Activated naive CD4-positive, alpha-beta T cell treated with anti-CD3 and anti-CD28 coated beads, Interleukin-2, amount 10 ng/mL, durations not matched to agents 7 days and 5 days (primary cell): Measurements from ENCODE around the gene PSMG1.

Experiments used
- CTCF ChIA-PET: fragments of 350-600 bp; sonication (Branson Sonifier 250); formaldehyde crosslinking; loops from one replicate; lab custom pipeline; 2021; ENCODE audit warnings: antibody characterized with exemption; lab: Charles Lee
- DNase-seq: peaks from one replicate; pipeline ENCODE4 v3.0.0-alpha.2; 2020
- H3K27ac Mint-ChIP-seq: one replicate; pipeline ENCODE4 v1.8.0; 2021; ENCODE audit warnings: mild to moderate bottlenecking, moderate library complexity, mixed read lengths
- H3K27me3 Mint-ChIP-seq: one replicate; pipeline ENCODE4 v1.8.0; 2021; ENCODE audit warnings: mild to moderate bottlenecking, mixed read lengths
- H3K36me3 Mint-ChIP-seq: one replicate; pipeline ENCODE4 v1.8.0; 2021; ENCODE audit warnings: mixed read lengths
- H3K4me1 Mint-ChIP-seq: one replicate; pipeline ENCODE4 v1.8.0; 2021; ENCODE audit warnings: mixed read lengths
- H3K4me3 Mint-ChIP-seq: one replicate; pipeline ENCODE4 v1.8.0; 2021; ENCODE audit warnings: mild to moderate bottlenecking, moderate library complexity, mixed read lengths
- H3K9me3 Mint-ChIP-seq: one replicate; pipeline ENCODE4 v1.8.0; 2021; ENCODE audit warnings: mixed read lengths

Gene PSMG1

DNA sequence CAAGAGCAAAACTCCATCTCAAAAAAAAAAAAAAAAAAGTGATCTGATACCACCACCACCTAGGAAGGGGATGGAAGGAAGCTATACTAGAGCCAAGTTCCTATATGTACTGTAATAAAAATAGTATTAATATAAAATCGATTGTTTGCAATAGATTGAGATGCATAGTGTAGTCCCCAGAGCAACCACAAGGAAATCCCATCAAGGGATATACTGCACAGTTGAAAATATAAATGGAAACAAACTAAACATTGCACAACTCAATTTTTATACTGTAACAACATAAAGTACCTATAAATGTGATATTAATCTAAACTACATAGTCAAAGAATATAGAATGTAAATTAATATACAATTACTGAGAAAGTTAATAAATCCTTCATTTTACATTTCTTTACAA, 20.9 kb upstream of the PSMG1 start:
- H3K9me3 Mint-ChIP-seq, result no peaks in the 10 kb centered on the region
- H3K27me3 Mint-ChIP-seq, result no peaks in the 10 kb centered on the region
- no peak for DNase-seq
- H3K27ac Mint-ChIP-seq, result no peak overlapping the region
- no peak overlapping the region for H3K4me3 Mint-ChIP-seq
- H3K36me3 Mint-ChIP-seq, result peaks cover 35% of the 10 kb centered on the region
- CTCF ChIA-PET, result no interaction called here
- peaks cover 2% of the 10 kb centered on the region for H3K4me1 Mint-ChIP-seq

DNA sequence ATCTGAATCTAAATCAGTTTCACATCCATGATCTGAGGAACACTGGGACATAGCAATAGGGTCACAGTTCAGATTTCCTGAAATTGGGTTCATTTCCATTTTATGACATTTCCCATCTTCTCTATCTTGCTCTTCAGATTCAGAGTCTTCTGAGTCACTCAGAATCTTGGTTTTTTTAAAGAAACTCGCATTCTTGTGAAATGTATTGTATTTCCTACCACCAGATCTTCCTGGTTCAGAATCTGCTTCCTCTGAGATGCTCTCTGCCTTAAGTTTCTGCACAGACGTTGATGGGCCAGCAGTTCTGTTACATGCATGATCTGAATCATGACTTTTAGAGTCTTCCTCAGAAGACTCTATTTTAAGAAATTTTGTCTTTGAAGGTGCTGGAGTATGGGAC, 15.5 kb upstream of the PSMG1 start:
- Mint-ChIP-seq H3K36me3 (peaks cover 51% of the 10 kb centered on the region), H3K27me3 (no peaks in the 10 kb centered on the region), H3K4me1 (peaks cover 12% of the 10 kb centered on the region), H3K9me3 (no peaks in the 10 kb centered on the region), H3K4me3 (no peak overlapping the region), H3K27ac (no peak overlapping the region)
- no peak for DNase-seq
- CTCF ChIA-PET, result no interaction called here

DNA sequence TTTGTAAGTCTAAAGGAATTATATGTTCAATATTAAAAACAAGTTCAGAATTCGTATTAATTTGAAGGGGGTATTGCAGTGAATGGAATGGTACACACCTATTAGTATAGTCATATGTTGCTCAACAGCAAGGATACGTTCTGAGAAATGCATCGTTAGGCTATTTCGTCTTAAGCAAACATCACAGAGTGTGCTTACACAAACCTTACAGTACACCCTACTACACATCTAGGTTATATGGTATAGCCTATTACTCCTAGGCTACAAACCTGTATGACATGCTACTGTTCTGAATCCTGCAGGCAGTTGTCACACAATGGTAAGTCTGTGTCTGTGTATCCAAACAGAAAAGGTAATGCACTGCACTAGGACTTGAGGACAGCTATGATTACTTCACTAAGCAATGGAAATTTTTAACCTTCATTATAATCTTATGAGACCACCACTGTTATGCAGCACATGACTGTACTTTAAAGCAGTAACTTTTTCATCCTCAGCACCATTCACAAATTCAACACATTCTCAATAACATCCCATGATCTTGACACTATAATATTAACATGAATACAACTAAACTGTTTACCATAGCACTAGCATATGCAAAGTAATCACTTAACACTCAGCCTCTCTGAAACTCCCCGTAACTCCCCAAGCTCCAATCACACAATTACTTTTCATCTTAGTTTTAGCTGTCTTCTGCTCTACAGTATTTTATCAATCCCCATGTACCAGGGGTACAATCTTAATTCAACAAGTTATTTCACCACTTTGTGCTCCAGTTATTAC, 14.4 kb upstream of the PSMG1 start:
- no peak for DNase-seq
- H3K4me3 Mint-ChIP-seq, result no peak overlapping the region
- H3K27me3 Mint-ChIP-seq, result no peaks in the 10 kb centered on the region
- H3K4me1 Mint-ChIP-seq, result peaks cover 12% of the 10 kb centered on the region
- H3K27ac Mint-ChIP-seq, result no peak overlapping the region
- CTCF ChIA-PET, result no interaction called here
- H3K36me3 Mint-ChIP-seq, result peaks cover 49% of the 10 kb centered on the region
- H3K9me3 Mint-ChIP-seq, result no peaks in the 10 kb centered on the region

DNA sequence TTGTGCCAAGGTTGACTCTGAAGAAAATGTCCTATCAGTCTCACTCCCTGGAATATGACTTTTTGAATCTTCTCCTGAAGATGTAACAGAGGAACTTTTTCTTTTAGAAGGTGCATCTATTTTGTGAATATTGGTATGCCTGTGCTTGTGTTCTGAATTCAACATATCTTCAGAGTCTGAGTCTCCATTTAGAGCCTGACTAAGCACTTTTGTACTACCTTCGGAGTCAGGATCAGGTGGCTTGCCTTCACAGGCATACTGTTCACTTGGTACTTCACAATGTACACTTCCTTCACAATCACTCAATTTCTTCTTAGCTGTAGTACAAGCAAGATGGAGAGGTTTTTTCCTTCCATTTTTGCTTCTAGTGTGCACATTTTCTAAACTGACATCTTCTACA, 13.6 kb upstream of the PSMG1 start:
- H3K27ac Mint-ChIP-seq, result peak overlapping the region; percentile 64

DNA sequence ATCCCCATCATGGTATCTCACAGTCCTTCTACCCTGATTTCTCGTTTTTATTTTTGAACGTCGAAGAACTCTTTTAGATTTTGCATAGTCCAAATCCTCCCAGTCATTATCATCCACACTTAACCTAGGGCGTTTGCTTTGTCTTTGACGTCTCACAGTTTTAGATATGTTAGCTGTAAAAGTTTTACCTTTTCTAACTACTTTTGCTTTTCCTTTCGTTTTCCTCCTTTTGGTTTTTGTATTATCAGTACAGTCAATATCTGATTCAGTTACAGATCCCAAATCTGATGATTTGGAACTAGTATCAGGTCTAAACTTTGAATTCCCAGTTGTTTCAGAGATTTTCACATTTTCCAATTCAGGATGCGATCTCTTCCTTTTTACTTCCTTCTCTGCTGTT, 13.1 kb upstream of the PSMG1 start:
- Mint-ChIP-seq H3K36me3 (peaks cover 48% of the 10 kb centered on the region), H3K4me1 (peaks cover 12% of the 10 kb centered on the region), H3K27me3 (no peaks in the 10 kb centered on the region), H3K4me3 (no peak overlapping the region), H3K9me3 (no peaks in the 10 kb centered on the region), H3K27ac (peak overlapping the region; percentile 64)
- CTCF ChIA-PET, result no interaction called here
- no peak for DNase-seq

More for the DNA sequence above, 13.6 kb upstream of the PSMG1 start:
- CTCF ChIA-PET, result no interaction called here
- peaks cover 12% of the 10 kb centered on the region for H3K4me1 Mint-ChIP-seq
- H3K4me3 Mint-ChIP-seq, result no peak overlapping the region
- peaks cover 51% of the 10 kb centered on the region for H3K36me3 Mint-ChIP-seq
- H3K9me3 Mint-ChIP-seq, result no peaks in the 10 kb centered on the region
- H3K27me3 Mint-ChIP-seq, result no peaks in the 10 kb centered on the region
- DNase-seq, result no peak

DNA sequence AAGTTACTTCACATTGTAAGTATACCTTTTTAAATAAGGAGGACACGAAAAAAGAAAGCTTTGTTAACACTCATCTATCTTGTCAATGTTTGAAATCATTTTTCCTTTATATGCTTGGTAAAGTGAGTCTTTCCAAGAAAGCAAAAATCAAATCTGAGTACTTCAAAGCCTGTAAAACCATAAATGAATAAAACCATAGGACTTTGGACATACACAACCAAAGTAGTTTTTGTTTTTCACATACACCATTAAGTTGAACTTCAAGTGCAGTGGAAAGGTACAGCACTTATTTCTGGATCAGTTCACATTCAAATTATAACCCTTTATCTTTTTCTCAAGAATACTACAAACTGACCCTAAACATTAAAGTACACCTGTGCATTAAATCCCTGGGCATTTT, 10.1 kb upstream of the PSMG1 start:
- H3K4me3 Mint-ChIP-seq, result no peak overlapping the region
- no peak overlapping the region for H3K27ac Mint-ChIP-seq
- H3K4me1 Mint-ChIP-seq, result peaks cover 12% of the 10 kb centered on the region
- H3K9me3 Mint-ChIP-seq, result no peaks in the 10 kb centered on the region
- peaks cover 43% of the 10 kb centered on the region for H3K36me3 Mint-ChIP-seq
- no peak for DNase-seq
- H3K27me3 Mint-ChIP-seq, result no peaks in the 10 kb centered on the region
- CTCF ChIA-PET, result no interaction called here

DNA sequence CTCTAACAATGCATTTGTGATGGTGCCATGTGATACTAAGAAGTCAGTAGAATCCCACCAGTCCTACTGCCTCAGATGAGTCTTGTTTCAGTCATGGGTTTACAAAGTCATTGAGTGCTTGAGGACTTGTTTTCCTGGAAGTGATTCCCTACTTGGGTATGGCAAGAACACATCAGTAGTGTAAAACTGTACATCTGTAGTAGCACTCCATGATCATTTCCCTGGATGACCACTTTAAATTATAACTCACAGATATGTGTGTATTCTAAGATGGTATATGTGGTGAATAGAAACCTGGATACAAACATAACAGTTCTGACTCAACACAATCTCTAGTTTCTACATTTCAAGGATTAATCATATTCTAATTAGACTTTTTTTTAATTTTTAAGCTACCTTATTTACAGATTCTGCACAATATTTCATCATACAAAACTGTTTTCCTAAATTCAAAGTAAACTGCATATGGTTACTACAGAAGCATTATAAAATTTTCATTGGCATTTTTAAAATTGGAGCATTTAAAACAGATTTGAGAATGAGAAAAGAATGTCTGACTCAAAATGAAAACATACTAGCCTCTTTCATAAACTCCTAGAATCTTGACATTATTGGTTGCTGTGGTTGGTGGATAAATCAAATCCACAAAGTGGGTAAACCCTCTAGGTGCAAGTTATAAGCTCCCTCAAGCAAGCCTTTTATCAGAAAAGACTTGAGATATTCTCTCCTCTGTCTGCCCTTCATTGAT, 6.8 kb upstream of the PSMG1 start:
- CTCF ChIA-PET, result interaction anchor here (0.8 kb wide), 1 partner anchor 13 kb away, joined by 3 read pairs; no protein-coding TSS in a partner anchor
- peaks cover 24% of the 10 kb centered on the region for H3K36me3 Mint-ChIP-seq
- no peak overlapping the region for H3K4me3 Mint-ChIP-seq
- H3K27me3 Mint-ChIP-seq, result no peaks in the 10 kb centered on the region
- H3K27ac Mint-ChIP-seq, result no peak overlapping the region
- H3K4me1 Mint-ChIP-seq, result peaks cover 2% of the 10 kb centered on the region
- H3K9me3 Mint-ChIP-seq, result no peaks in the 10 kb centered on the region
- DNase-seq, result no peak

DNA sequence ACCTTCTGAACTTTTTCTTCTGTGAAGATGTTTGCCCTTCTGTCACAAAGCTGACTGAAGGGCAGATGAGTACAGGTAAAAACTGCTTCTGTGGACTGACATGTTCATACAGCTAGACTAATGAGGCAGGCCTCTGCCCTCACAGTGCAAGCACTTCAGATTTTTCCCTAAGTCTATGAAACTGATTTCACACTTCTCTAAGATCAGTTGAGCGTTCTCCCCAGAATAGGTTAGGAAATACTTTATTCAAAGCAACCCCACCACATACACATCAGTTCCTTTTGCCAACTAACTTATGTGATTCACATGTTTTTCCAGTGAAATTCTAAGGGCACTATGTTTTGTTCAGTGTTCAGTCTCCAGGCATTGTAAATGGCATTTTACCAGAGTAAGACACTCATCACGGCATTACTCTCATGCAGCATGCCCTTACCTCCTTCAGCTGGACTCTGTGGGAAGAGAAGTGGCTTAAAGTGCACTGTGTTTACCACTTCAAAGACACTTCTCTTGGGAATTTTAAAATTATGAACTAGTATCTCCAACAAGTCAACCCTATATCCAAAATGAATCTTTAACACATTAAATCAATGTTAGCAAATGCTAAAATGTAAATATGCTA, 5.4 kb upstream of the PSMG1 start:
- Mint-ChIP-seq H3K9me3 (no peaks in the 10 kb centered on the region), H3K4me1 (peaks cover 11% of the 10 kb centered on the region), H3K4me3 (no peak overlapping the region), H3K27me3 (no peaks in the 10 kb centered on the region), H3K36me3 (peaks cover 21% of the 10 kb centered on the region), H3K27ac (no peak overlapping the region)
- DNase-seq, result no peak
- CTCF ChIA-PET, result no interaction called here

DNA sequence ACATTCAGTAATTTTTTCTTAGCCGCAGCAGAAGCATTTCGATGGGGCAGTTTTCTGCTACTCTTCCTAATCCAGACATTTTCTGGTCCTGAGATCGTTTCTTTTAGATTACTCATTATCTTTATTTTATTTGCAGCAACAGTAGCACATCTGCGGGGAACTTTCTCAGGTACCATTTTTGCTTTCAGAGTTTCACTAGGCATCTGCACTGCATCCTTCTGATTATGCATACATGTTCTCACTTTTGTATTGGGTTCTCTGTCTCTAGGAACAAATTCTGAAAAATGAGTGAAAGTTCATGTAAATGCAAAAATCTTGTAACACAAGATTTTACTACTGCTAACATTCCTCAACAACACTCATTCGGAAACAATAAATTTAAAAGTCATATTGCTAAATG, 3.9 kb upstream of the PSMG1 start:
- Mint-ChIP-seq H3K4me1 (peaks cover 16% of the 10 kb centered on the region), H3K27me3 (no peaks in the 10 kb centered on the region), H3K9me3 (no peaks in the 10 kb centered on the region), H3K27ac (no peak overlapping the region), H3K36me3 (peaks cover 18% of the 10 kb centered on the region), H3K4me3 (no peak overlapping the region)
- CTCF ChIA-PET, result interaction anchor here (1.0 kb wide), 1 partner anchor 193 kb away, joined by 3 read pairs; a partner anchor contains a TSS
- no peak for DNase-seq

DNA sequence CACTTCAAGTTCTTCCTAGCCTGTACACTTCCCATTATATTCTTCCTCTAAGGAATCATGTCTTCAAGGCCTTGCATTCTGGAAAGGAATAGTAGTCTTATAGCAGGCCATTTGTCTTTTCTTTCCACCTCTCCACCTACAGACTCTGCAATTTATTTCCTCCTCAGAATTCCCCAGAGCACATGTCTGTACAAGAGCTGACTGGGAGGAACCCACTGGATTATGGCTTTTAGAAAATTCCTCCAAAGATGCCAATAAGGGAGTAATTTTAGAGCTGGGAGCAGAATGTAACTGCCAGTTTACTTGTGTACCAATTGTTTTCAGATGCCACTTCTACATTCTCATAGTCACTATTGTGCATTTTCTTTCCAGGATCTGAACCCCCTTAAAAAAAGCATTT, 3.4 kb upstream of the PSMG1 start:
- Mint-ChIP-seq H3K4me1 (peaks cover 21% of the 10 kb centered on the region), H3K4me3 (no peak overlapping the region), H3K9me3 (no peaks in the 10 kb centered on the region), H3K36me3 (peaks cover 15% of the 10 kb centered on the region), H3K27me3 (no peaks in the 10 kb centered on the region), H3K27ac (no peak overlapping the region)
- no peak for DNase-seq
- CTCF ChIA-PET, result no interaction called here

DNA sequence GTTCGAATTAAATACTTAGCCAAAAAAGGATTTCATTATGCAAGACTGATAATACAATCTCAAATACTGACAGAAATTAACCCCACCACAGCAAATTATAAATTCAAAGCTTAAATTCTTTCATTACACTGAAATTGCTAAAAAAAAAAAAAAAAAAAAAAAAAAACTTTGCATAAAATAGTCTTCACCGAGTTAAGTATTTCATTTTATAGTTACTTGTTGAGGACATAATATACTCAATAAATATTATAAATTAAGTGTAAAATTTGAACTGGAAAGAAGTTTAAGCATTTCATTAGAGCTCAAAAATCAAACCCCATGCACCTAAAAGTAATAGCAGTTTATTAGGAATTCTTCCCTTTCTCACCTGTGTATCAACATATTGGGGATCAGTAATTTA, 1.9 kb upstream of the PSMG1 start:
- no peaks in the 10 kb centered on the region for H3K27me3 Mint-ChIP-seq
- no peak overlapping the region for H3K27ac Mint-ChIP-seq
- H3K36me3 Mint-ChIP-seq, result peaks cover 19% of the 10 kb centered on the region
- peaks cover 36% of the 10 kb centered on the region for H3K4me1 Mint-ChIP-seq
- H3K9me3 Mint-ChIP-seq, result no peaks in the 10 kb centered on the region
- CTCF ChIA-PET, result no interaction called here
- DNase-seq, result no peak
- no peak overlapping the region for H3K4me3 Mint-ChIP-seq

DNA sequence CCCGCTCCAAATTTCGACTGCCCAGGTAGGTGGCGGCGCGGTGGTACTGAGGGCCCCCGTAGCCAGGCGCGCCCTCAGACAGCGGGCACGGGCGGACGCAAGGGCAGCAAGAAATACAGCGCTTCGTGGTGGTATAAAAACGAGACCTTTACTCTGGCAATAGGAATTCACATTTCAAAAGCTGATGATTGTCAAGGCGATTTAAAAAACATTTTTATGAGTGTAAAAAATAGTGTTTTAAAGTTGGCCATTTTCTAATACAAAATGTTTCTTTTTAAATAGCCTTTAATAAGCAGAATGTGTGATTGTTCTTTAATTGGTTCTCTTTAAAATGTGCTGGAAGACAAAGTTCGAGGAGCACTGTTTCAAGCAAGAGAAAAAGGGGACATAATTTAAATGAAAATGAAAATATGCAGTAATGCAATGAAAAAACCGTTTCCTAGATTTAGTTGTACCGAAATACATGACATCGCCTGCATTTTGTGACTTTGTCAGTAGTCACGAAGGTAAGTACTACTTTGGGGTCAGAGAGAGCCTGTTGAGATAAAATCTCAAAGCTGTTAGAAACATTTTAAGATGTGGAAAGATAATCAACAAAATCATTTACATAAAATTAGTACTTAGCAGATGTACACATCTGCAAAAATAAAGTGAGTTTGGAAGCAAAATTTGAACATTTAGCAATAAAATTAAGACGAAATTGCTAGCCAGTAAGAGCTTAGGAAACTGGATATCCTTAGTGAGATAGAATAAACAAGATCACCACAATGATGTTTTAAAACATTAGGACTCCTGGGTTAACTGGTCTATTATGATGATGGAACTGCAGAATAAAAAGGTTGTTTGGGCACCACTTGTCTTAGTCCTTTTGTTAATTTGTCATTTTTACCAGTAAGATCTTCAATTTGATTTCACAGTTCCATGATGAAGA, 1.1 kb upstream of the PSMG1 start:
- H3K36me3 Mint-ChIP-seq, result peaks cover 23% of the 10 kb centered on the region
- CTCF ChIA-PET, result interaction anchor here (1.1 kb wide), 1 partner anchor 203 kb away, joined by 4 read pairs; no protein-coding TSS in a partner anchor
- no peak for DNase-seq
- peak overlapping the region; percentile 98 for H3K4me3 Mint-ChIP-seq
- peak overlapping the region; percentile 97 for H3K27ac Mint-ChIP-seq
- no peaks in the 10 kb centered on the region for H3K27me3 Mint-ChIP-seq
- peaks cover 39% of the 10 kb centered on the region for H3K4me1 Mint-ChIP-seq
- no peaks in the 10 kb centered on the region for H3K9me3 Mint-ChIP-seq

DNA sequence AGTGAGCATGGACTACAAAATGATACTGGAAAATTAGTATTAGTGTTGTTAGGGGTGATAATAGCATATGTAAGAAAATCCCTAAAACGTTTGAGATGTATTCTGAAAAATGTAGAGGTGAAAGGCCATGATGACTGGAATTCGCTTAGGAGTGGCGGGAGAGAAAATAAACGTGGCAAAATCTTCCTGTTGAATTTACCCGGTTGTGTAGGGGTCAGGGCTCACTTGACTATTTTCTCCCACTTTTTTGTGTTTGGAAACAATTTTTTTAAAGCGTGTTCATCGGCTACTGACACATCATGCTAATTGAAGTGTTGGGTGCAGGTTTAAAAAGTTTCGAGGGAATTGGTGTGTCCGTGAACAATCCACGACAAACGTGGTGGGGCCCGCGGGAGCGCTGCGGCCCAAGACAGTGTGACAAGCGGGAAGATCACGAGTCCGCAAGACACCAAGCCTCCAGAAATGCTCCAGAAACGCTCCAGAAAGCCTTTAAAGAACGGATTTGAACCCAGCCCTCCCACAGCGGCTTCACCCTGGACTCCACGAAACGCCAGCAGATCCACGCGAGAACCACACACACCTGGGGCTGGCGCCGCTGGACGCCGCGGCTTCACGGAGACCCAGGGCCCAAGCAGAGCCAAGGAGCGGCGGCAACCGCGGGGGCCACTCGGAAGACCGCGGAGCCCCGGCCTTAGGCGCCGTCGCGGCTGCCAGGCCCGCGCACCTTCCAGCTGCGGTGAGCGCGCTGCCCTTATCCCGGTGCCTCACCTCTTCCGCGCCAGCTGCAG, 573 bp downstream of the PSMG1 start:
- CTCF ChIA-PET, result interaction anchor here (0.9 kb wide), 1 partner anchor 9 kb away, joined by 3 read pairs; no protein-coding TSS in a partner anchor
- Mint-ChIP-seq H3K4me3 (peak overlapping the region; percentile 98), H3K27ac (peak overlapping the region; percentile 97), H3K27me3 (no peaks in the 10 kb centered on the region), H3K4me1 (peaks cover 39% of the 10 kb centered on the region), H3K9me3 (no peaks in the 10 kb centered on the region), H3K36me3 (peaks cover 32% of the 10 kb centered on the region)
- no peak for DNase-seq
